Activated gamma-delta T cell treated with Interleukin-2 at 50 U/mL for 16 hours (primary cell): ENCODE results near the gene DPP4.
"Not testable (repeated sequence)": the region's sequence is repeated elsewhere in the genome, so short reads cannot be mapped to it uniquely, and the experiment has no call there.

Experiments
- DNase-seq: peaks from one replicate; pipeline ENCODE4 v3.0.0-alpha.2; 2020

Gene DPP4

GRCh38 chr2:162053808-162054155 is 20.2 kb downstream of the DPP4 start:
- DNase-seq, result no peak

GRCh38 chr2:162053066-162053807 is 20.8 kb downstream of the DPP4 start:
- no peak for DNase-seq

- DNase-seq, result no peak
These were observed 23.5 kb downstream of the DPP4 start for GRCh38 chr2:162050513-162050961.

- DNase-seq, result not testable (repeated sequence)
These were observed 24.9 kb downstream of the DPP4 start for GRCh38 chr2:162049089-162049488.

- no peak for DNase-seq
These were observed 29.4 kb downstream of the DPP4 start for GRCh38 chr2:162044586-162044985.

GRCh38 chr2:162043132-162043531 is 30.9 kb downstream of the DPP4 start:
- DNase-seq, result no peak

- DNase-seq, result no peak
These were observed 32.5 kb downstream of the DPP4 start for GRCh38 chr2:162041485-162041884.

- no peak for DNase-seq
These were observed 35.3 kb downstream of the DPP4 start for GRCh38 chr2:162038725-162039124.

GRCh38 chr2:162037886-162038285 is 36.1 kb downstream of the DPP4 start:
- no peak for DNase-seq

- no peak for DNase-seq
These were observed 36.8 kb downstream of the DPP4 start for GRCh38 chr2:162037028-162037795.

GRCh38 chr2:162035981-162036380 is 38.0 kb downstream of the DPP4 start:
- no peak for DNase-seq

- DNase-seq, result no peak
These were observed 43.4 kb downstream of the DPP4 start for GRCh38 chr2:162030363-162031190.

- no peak for DNase-seq
These were observed 44.6 kb downstream of the DPP4 start for GRCh38 chr2:162029287-162029901.

GRCh38 chr2:162028511-162028910 is 45.5 kb downstream of the DPP4 start:
- DNase-seq, result no peak

GRCh38 chr2:162025121-162025911 is 48.7 kb downstream of the DPP4 start:
- no peak for DNase-seq

- DNase-seq, result no peak
These were observed 51.6 kb downstream of the DPP4 start for GRCh38 chr2:162022290-162022945.

- no peak for DNase-seq
These were observed 52.4 kb downstream of the DPP4 start for GRCh38 chr2:162021516-162022058.

GRCh38 chr2:162018530-162018929 is 55.5 kb downstream of the DPP4 start:
- DNase-seq, result no peak

- no peak for DNase-seq
These were observed 56.8 kb downstream of the DPP4 start for GRCh38 chr2:162017233-162017632.

- DNase-seq, result no peak
These were observed 57.9 kb downstream of the DPP4 start for GRCh38 chr2:162016080-162016479.

GRCh38 chr2:162014751-162015150 is 59.3 kb downstream of the DPP4 start:
- DNase-seq, result no peak
